ENCODE results near the gene SMS.

Gene SMS

GRCh38 chrX:22041907-22042530 lies 101.5 kb downstream of the SMS start:
- no peak for DNase-seq

GRCh38 chrX:22043872-22044271 lies 103.4 kb downstream of the SMS start:
- no peak for DNase-seq

All from eye (tissue), 1 donor.